Measurements from ENCODE around the gene CLDN24.

Gene CLDN24

DNA sequence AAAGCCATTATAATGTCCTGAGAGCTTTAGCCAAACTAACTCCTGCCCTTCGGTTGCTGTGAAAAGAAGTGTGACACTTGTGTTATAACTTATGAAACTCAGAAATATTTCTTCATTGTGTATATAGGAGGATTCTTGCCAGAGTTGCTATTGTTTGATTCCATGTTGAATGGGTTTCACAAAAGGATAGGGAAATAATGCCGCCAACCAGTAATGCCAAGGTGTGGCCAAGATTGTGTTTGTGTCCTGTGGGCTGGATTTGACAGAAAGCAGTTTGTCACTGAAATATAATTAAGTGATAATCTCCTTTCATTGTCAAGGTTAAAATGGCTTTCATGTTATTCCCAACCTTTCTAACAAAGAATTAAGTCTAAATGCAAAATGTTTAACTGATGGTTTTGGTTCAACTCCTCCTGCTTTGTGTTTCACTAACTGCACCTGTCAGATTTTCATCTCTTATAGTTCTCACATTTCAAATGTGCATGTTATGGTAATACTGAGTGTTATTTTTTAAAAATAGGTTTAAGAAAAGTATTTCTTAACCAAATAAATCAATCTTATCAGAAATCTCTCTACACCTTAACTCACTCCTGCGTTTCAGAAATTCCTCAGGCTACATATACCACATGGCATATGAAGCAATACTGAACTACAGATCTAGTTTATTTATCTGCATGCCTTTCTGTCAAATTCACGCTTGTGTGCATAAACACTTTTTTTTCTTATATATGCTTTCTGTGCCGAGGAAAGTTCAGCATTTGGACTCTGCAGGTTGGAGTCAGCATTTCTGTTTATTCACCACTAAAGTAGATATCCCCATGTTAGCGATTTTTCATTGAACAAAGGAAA, 1.8 kb downstream of the CLDN24 start, which contains the start of gene CLDN22:
TSS of gene CLDN22 (minus strand) at position 66 of the 849 bp plus-strand sequence. CDS start at position 8, 58 bp downstream.
- no peak for DNase-seq

DNA sequence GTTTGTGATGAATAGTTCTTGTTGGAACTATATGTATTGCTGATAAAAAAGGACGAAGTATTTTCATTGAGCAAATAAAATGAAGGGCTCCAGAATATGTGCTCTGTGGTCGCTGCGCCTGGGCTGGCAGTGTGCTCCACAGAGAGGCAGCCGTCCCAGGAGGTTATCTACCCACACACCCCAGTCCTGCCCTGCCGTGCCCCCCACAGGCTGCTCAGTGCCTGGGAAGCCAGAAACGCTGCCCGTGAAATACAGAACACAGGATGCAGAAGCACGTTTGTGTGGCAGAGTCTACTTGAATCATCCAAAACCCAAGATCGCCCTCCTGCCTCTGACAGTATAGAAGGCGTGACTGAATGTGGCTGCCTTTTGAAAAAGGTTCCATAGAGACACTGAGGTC, 3.6 kb downstream of the CLDN24 start:
- no peak for DNase-seq

DNA sequence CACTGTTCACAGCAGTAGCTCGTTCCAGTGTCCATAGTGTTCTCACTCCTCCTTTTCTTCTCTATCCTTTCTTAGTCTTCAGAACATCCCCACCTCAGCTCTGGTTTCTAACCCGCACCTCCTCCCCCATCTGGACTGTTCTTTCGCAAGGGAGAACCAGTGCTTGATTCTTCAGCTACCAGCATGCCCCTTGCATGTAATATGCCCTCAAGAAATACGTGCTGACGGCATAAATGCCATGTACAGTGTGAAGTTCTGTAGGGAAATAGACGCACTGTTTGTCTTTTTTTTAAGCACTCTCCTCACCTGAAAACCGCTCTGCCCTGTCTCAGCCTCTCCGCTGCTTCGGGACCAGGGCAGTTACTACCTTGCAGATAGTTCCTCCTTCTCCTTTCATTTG, 7.4 kb downstream of the CLDN24 start:
- DNase-seq, result no peak

DNA sequence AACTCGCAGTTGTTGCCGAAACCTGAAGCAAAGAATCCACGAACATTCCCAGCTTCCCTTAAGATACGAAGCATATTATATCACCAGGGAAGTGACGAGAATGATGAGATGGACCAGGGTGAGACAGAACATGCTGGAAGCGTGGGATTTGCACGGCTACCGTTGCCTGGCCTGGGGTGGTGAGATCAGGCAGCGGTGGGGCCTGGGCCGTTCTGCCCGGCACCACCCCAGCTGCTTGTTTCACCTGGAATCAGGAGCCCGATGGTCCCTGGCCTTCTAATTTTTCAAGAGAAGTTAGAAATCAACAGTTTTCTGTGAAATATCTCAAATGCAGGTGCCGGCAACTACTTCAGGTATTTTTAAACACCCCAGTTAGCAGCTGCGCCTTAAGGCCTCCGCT, 7.9 kb downstream of the CLDN24 start:
- no peak for DNase-seq

DNA sequence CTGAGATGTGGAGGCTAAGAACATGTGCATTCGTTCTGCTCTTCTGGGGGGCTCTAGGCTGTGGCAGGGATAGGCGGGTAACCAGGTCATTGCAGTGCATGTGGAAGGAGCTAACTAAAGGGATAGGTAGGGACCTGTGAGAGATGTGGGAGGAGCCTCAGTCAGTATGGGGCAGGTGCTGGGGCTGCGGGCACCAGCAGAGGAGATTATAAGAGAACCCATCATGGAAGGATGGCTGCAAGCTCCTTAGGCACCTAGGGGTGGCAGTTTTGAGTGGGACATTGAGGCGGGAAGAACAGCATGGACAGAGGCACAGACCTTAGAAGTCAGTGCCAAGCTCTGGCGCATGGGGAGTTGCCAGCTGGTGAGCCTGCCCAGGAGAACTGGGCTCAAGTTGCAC, 9.4 kb downstream of the CLDN24 start:
- DNase-seq, result no peak

DNA sequence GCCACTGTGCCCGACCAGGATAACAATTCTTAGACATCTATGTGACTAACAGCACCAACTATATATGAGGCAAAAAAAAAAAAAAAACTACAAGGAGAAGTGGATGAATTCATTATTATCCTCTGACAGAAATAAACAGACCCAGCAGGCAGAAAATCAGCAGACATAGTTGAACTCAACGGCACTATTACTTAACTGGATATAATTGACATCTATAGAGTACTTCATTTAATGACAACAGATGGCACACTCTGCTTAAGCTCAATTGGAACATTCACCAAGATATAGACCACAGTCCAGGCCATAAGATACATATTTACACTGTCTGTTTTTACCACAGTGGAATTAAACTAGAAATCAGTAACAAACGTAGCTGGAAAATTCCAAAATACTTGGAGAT, 15.4 kb downstream of the CLDN24 start:
- no peak for DNase-seq

DNA sequence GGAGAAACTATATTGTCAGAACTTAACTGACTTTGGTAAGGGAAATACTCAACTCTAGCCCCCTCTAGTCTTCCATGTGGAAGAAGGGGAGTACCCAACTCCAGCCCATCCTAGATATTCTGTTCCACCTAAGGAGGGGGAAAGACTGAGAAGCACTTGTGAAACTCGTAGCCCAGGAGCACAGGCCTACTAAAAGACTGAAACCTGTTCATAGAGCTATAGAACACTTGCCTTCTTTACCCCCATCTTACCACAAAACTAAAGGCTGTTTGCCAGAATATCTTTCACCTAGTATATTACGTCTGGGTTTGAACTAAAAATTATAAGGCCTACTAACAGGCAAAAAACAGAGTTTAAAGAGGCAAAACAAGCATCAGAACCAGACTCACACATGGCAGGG, 17.7 kb downstream of the CLDN24 start:
- no peak for DNase-seq

DNA sequence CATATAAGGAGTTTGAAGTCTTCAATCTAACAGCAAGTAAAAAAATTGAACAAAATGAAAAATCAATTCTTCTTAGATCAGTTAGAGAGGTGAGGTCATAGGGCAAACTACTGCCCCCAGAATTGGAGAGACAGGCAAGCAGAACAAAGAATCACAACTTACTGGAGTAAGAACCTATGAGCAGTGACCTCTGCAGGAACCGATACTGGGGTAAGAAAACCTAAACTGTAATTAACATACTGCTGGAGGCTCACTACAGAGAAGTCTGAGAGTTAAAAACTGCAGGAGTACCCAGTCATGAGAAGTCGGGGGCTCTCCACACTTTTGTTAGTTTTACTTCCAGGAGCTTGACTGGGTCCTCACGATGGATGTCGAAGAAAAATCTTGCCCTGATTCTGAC, 18.2 kb downstream of the CLDN24 start:
- no peak for DNase-seq

DNA sequence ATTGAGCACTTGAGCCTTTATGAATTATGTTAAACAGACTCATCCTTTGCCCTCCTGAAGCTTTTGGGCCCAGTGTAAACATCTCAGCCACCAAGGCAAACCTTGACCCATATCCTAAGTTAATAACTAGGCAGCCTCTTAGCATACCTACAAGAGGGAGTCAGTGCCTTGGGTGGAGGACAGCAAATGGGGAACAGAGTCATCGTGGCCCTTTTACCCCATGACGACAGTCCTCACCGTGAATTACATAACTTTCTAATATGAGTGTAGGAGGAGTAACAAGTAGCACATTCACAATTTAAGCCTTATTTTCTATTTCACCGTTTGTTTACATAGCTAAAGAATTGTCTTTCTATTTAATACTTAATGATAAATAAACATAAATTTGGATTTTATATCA, 18.9 kb downstream of the CLDN24 start:
- no peak for DNase-seq

DNA sequence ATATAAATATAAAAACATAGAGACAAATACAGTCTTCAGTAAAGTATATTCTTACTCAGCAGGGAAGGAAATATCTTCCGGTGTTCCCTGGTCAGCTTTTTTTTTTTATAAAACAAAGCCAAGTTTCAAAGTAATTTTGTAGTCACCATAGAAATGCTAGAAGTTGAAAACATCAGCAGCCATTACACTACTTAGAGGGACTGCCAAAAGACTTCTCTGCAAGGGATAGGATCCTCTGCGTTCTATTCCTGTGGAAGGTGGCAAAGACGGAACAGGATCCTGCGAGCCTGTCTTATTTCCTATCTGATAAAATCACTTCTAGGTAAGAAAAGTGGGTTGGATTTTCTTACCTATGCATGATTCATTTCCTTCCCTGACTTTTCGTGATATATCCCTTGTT, 21.6 kb downstream of the CLDN24 start:
- no peak for DNase-seq

DNA sequence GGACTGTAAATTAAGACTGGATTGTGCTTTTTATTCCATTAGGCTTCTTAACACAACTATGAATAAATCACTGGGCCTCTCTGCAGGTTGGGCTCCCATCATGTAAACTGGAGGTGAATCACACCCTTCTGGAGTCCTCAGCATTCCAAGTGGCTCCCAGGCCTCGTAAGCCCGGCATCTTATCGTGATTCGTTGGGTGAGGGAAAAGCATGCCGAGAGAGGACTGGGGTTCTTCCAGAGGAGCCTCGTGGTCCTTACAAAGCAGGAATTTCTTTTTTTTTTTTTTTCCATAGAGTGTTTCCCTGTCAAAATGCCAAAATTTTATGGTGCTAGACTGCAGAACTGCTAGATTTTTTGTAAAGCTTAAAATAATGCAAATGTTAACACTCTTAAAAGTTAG, 22.2 kb downstream of the CLDN24 start:
- DNase-seq, result no peak

DNA sequence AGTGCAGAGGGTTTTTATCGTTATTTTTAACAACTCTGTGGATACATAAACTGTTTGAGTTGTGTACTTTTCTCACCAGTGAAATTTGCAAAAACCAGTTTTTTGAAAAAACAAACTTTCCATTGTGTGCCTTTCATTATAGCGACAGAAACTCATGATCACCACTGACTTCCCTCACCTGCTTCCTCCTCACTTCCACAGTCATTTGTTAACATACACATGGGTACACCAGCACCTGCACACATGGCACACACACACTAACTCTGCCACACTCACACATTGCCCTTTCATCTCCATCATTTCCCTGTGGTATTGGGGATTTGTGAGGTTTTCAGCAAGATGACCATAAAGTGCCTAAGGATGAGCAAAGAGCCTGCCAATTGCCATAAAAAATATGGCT, 22.8 kb downstream of the CLDN24 start:
- no peak for DNase-seq

DNA sequence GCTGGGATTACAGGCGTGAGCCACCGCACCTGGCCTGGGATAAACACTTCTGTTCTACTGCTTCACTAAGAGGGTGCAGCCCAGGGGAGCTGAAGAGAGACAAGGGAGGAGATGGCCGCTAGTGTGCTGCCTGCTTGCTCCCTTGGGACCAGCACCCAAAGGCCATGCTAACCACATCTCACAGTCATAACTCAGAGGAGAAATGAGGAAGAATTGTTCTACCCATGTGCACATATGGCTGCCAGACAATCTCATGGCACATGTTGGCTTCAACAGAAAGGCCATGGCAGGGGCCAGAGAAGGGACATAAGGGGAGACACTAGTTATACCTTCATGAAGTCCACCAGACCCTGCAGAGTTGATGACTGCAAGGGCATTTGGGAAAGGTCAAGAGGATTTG, 24.6 kb downstream of the CLDN24 start:
- no peak for DNase-seq

DNA sequence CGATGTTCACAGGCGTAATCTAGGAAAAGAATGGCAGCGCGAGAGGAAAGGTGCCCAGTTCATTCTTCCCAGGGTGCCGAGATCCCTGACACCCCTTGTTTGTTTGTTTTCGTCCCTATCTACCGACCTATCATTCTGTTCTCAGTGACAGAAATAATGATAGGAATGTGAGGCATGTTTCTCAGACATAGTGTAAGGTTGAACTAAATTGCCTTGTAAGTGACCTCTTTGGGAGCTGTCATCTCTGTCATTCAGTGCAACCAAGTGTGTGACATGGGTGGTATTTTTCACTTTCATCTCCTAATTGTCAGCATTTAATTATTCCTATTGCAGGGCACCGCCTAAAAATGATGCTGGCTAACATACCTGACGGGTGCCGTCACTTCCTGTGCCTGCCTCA, 26.5 kb downstream of the CLDN24 start:
- no peak for DNase-seq

DNA sequence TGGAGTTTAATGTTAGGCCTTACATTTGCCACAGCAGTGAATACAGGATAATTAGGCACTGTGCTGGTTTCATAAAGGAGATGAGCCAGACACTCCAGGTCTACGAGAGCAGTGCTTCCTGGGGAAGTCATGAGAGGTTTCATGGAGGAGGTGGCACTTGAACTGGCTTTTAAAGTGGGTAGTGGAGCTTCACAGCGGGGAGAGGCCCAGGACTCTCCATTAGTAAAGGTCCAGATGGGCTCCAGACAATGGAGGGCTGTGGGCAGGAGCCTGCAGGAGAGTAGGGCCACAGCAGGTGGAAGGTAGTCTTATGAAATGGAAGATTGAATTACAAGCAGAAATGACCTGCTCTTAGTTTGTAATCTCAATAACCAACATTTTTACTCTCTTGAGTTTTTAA, 31.2 kb downstream of the CLDN24 start:
- no peak for DNase-seq

DNA sequence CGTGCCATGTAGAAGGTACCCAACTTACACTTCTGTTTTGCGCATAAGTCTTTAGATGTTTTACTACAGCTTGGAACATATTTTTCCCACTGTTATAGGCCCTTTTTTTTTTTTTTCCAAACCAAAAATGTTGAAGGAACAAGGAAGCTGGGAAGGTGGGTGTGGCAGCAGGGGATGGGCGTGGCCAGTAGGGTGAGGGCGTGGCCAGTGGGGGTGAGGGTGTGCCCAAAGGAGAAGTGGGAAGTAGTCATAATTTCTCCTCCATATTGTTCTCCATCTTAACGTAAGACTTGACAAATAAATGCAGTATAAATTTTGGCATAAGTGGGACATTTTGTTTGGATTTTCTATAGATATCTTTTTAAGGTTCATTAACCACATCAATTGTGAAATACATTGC, 32.5 kb downstream of the CLDN24 start:
- DNase-seq, result no peak

DNA sequence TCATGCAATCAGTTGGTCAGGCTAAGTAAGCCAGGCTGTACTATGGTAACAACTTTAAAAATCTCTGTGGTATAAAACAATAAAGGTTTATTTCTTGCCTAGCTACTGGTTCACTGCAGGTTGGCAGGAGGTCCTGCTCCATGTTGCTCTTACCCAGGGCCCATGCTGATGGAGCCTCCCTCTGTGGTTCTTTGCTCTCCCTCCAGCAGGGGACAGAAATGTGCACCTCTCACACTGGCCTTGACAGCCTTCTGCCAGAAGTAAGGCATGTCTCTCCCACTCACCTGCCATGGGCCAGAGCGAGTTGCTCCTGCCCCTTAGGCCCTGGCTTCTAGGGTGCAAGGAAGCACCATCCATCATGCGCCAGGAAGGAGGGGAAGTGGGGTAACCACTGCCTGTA, 33.3 kb downstream of the CLDN24 start:
- DNase-seq, result no peak

DNA sequence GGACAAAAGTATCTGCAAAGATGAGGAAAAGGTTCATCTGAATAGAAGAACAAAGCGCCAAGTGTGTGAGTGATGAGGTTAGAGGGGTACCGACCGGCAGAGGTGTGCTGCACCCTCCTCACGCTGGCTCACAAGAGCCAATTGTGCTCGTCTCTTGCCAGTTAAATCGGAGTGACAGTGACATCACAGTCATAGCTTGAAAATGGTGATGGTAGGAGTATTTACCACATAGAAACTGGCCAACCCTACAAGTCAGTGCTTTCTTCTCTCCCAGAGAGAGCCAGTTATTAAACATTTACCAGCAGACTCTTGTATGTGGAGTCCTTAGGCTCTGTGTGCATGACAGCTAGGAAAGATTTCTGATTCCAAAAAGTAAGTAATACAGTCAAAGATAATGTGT, 34.5 kb downstream of the CLDN24 start:
- no peak for DNase-seq

DNA sequence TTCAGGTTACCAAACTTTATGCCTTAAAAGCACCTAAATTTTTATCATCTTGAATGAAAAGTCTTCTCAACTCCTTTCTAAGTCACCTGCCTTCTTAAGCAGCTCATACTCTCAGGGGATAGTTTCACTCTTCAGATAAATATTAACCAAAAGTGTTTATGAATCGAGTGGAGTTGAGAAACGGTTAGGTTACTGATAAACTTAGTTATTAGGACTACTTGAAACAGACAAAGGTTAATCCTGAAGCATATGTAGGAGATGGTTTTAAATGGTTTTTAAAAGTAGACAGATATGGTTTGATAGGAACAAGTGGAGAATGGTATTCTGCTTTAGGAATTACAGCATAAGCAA, 34.9 kb downstream of the CLDN24 start:
- DNase-seq, result no peak

DNA sequence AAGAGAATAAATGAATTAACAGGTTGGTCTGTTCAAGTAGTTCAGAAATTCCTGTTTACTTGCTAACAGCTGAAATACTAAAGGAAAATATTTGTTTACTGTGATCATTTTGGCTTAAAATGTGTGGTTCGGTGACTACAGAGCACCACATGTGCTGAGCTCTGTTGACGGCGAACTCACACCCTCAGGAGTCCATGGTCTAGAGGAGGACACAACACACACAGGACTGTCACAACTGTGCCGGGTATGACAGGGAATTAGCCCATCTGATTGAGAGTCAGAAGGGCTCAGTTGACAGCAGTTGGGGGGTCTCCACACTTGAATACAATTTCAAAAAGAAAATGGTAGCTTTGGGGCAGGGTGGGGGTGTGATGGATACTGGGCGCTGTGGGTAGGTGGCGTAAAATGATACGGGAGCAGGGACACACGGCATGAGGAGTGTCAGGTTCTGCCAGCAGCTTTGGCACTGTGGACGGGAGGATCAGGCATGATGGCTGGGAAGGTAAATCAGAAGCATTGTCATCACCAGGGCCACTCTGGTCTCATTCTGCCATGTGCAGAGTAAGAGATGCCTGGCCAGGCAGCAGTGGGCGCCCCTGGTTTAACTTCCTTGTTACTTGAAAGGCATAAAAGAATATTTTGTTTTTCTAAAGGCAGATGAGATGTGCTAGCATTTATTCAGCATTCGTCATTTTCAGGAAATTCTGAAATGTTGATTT, 35.5 kb downstream of the CLDN24 start:
- no peak for DNase-seq

DNA sequence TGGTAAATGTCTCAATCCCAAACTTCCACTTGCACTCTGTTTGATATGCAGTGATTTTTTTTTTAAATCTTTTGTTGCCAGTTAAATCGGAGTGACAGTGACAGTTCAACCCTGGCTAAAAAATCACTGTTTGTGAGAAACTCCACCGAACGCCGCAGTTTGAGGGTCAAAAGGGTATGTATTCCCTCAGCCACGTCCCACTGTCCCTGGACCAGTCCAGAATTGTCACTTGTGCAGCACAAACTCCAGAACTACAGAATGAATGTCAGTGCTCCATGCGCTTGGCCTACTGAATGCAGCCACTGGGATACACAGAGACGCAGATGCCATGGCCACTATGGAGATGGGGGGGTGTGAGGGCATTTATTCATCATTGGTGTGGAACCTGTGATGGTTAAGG, 36.3 kb downstream of the CLDN24 start:
- no peak for DNase-seq

DNA sequence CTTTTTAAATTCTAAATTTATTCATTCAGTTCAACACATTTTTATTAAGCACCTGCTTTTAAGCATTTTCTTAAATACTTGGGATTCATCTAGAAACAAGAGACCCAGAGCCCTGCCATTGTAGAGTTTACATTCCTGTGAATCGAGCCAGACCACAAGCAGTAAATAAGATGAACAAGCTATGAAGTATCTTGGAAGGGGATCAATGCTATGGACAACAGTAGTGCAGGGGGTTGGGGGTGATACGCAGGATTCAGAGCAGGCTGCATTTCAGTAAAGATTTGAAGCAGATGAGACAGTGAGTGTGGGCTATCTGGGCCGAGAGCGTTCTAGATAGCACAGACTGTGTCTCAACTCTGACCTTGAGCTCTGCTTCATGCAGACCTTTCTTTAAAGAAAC, 37.3 kb downstream of the CLDN24 start:
- no peak for DNase-seq

DNA sequence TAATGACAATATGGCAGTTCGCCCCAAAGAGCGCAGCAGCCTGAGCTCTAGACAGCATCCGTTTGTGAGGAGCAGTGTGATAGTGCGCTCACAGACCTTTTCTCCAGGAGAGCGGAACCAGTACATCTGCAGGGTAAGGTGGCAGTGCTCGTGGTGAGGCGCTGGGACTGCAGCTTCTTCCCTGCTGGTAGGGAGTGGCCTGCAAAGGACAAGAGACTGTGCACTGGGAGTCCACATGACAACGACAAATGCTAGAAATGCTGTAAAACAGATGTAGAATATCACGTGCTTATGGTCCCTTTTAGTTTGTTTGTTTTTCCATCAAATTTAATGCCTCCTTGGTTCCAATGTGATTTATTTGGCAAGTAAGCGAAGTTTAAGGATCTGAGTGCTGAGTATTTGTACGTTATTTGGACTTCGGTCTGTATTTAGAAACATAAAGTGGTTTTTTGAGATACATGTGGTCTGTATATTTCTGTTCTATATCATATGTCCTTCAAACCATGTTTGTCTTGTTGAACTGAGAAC, 37.9 kb downstream of the CLDN24 start:
- DNase-seq, result no peak

DNA sequence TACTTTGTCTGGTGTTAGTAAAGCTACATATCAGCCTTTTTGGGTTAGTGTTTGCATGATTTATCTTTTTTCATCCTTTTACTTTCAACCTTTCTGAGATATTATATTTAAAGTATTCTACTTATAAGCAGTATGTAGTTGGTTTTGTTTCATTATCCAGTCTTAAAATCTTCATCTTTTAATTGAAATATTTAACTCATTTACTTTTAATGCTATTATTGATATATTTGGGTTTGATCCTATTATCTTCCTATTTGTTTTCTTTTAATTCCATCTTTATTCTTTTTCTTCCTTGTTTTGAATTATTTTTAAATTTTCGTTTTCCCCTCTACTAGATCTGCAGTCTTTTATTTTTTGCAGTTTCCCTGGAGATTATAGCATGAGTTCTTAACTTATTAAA, 46.1 kb downstream of the CLDN24 start:
- no peak for DNase-seq
